ENCODE data around the gene ISL1. TPM values are rescaled to one million over a fixed set of nuclear protein-coding genes. Genes with fewer than 3 reads are reported as not detected.

ISL1 gene
- total RNA-seq, 1 donor from 2014 or later, result not detected

GRCh38 chr5:51389288-51389576 is 6.0 kb downstream of the ISL1 start:
- Histone ChIP-seq H3K9me3 (ENCODE audit: low read depth) (no peaks in the 10 kb centered on the region), H3K4me3 (peak overlapping the region; percentile 39), H3F3A (ENCODE audit: low read depth) (peaks cover 34% of the 10 kb centered on the region), H3K27ac (no peak overlapping the region), H3K27me3 (peaks cover 100% of the 10 kb centered on the region), H3K36me3 (no peaks in the 10 kb centered on the region), H3K79me2 (ENCODE audit: low read depth) (no peaks in the 10 kb centered on the region), H3K4me2 (peak overlapping the region; percentile 73), H3K4me1 (peaks cover 29% of the 10 kb centered on the region), H4K20me1 (ENCODE audit: low read depth) (peaks cover 92% of the 10 kb centered on the region), H2AFZ (replicated peaks) (no peak overlapping the region), H3K9ac (no peak overlapping the region)
- DNase-seq (ENCODE audit: low spot score), result peak; percentile 76
- peaks cover 7% of the 10 kb centered on the region for H3K4me1 Mint-ChIP-seq
- no peak overlapping the region for H3K27ac Mint-ChIP-seq
- peak; percentile 5 for TF ChIP-seq EZH2phosphoT487 (IDR thresholded peaks at IDR 0.05)
- no peak for TF ChIP-seq EZH2 (IDR thresholded peaks at IDR 0.05)
- TF ChIP-seq, protein P1, sequence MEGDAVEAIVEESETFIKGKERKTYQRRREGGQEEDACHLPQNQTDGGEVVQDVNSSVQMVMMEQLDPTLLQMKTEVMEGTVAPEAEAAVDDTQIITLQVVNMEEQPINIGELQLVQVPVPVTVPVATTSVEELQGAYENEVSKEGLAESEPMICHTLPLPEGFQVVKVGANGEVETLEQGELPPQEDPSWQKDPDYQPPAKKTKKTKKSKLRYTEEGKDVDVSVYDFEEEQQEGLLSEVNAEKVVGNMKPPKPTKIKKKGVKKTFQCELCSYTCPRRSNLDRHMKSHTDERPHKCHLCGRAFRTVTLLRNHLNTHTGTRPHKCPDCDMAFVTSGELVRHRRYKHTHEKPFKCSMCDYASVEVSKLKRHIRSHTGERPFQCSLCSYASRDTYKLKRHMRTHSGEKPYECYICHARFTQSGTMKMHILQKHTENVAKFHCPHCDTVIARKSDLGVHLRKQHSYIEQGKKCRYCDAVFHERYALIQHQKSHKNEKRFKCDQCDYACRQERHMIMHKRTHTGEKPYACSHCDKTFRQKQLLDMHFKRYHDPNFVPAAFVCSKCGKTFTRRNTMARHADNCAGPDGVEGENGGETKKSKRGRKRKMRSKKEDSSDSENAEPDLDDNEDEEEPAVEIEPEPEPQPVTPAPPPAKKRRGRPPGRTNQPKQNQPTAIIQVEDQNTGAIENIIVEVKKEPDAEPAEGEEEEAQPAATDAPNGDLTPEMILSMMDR (IDR thresholded peaks at IDR 0.05), result peak; percentile 5
- H3K36me3 Mint-ChIP-seq, result no peaks in the 10 kb centered on the region
- peak overlapping the region; percentile 77 for H3K4me3 Mint-ChIP-seq
- no peaks in the 10 kb centered on the region for H3K9me3 Mint-ChIP-seq
- peaks cover 84% of the 10 kb centered on the region for H3K27me3 Mint-ChIP-seq (ENCODE audit: insufficient read depth, low read depth)

GRCh38 chr5:51389577-51390463 is 6.6 kb downstream of the ISL1 start:
- H3K9me3 ChIP-seq (ENCODE audit: low read depth), result no peaks in the 10 kb centered on the region
- TF ChIP-seq EZH2phosphoT487 (IDR thresholded peaks at IDR 0.05) (peak; percentile 72), EZH2 (IDR thresholded peaks at IDR 0.05) (peak; percentile 95)
- TF ChIP-seq, protein P1 (IDR thresholded peaks at IDR 0.05), result no peak
- peak overlapping the region; percentile 73 for H3K4me2 ChIP-seq
- peaks cover 92% of the 10 kb centered on the region for H4K20me1 ChIP-seq (ENCODE audit: low read depth)
- Mint-ChIP-seq H3K36me3 (no peaks in the 10 kb centered on the region), H3K27me3 (ENCODE audit: insufficient read depth, low read depth) (peaks cover 84% of the 10 kb centered on the region), H3K27ac (no peak overlapping the region), H3K9me3 (no peaks in the 10 kb centered on the region), H3K4me3 (peak overlapping the region; percentile 78), H3K4me1 (peaks cover 7% of the 10 kb centered on the region)
- H3K4me1 ChIP-seq, result peaks cover 30% of the 10 kb centered on the region
- peaks cover 31% of the 10 kb centered on the region for H3F3A ChIP-seq (ENCODE audit: low read depth)
- H2AFZ ChIP-seq (replicated peaks), result no peak overlapping the region
- H3K4me3 ChIP-seq, result peak overlapping the region; percentile 39
- no peaks in the 10 kb centered on the region for H3K36me3 ChIP-seq
- no peak overlapping the region for H3K27ac ChIP-seq
- no peak for DNase-seq (ENCODE audit: low spot score)
- H3K9ac ChIP-seq, result no peak overlapping the region
- no peaks in the 10 kb centered on the region for H3K79me2 ChIP-seq (ENCODE audit: low read depth)
- H3K27me3 ChIP-seq, result peaks cover 100% of the 10 kb centered on the region

DNA sequence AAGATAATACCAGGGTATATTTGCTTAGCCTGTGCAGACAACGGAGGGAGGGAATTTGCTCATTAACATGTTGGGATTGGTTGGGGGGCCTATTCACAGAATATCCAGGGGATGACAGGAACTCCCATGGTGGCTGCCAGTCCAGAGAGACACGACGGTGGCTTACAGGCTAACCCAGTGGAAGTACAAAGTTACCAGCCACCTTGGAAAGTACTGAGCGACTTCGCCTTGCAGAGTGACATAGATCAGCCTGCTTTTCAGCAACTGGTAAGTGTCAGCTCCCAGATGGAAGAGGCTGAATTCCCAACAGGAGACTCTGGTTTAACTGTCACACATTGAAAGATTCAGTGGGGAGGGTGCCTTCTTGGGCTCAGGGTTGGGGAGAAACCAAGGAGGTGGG is 7.9 kb downstream of the ISL1 start:
- Histone ChIP-seq H4K20me1 (ENCODE audit: low read depth) (peaks cover 96% of the 10 kb centered on the region), H2AFZ (replicated peaks) (no peak overlapping the region), H3K79me2 (ENCODE audit: low read depth) (no peaks in the 10 kb centered on the region), H3K27me3 (peaks cover 100% of the 10 kb centered on the region), H3K4me3 (no peak overlapping the region), H3K36me3 (no peaks in the 10 kb centered on the region), H3K4me1 (peaks cover 30% of the 10 kb centered on the region), H3K27ac (no peak overlapping the region), H3K9ac (no peak overlapping the region), H3K9me3 (ENCODE audit: low read depth) (no peaks in the 10 kb centered on the region), H3K4me2 (no peak overlapping the region), H3F3A (ENCODE audit: low read depth) (peaks cover 40% of the 10 kb centered on the region)
- H3K9me3 Mint-ChIP-seq, result no peaks in the 10 kb centered on the region
- H3K4me1 Mint-ChIP-seq, result peaks cover 7% of the 10 kb centered on the region
- H3K27me3 Mint-ChIP-seq (ENCODE audit: insufficient read depth, low read depth), result peaks cover 85% of the 10 kb centered on the region
- no peak overlapping the region for H3K4me3 Mint-ChIP-seq
- no peak for TF ChIP-seq EZH2 (IDR thresholded peaks at IDR 0.05)
- TF ChIP-seq, protein P1 (IDR thresholded peaks at IDR 0.05), result no peak
- TF ChIP-seq EZH2phosphoT487 (IDR thresholded peaks at IDR 0.05), result no peak
- no peak for DNase-seq (ENCODE audit: low spot score)
- H3K27ac Mint-ChIP-seq, result no peak overlapping the region
- H3K36me3 Mint-ChIP-seq, result no peaks in the 10 kb centered on the region

Data from neural progenitor cell (in vitro differentiated cells).